GM21619 (cell line): ENCODE measurements around the gene SPPL2B.
"Not testable (repeated sequence)": the region's sequence is repeated elsewhere in the genome, so short reads cannot be mapped to it uniquely, and the experiment has no call there.

Experiments used
- ATAC-seq: cut with Tn5 transposase; IDR thresholded peaks from one replicate; pipeline ENCODE4 v1.9.1; 2021; ENCODE audit not compliant: unreplicated experiment

SPPL2B gene

DNA sequence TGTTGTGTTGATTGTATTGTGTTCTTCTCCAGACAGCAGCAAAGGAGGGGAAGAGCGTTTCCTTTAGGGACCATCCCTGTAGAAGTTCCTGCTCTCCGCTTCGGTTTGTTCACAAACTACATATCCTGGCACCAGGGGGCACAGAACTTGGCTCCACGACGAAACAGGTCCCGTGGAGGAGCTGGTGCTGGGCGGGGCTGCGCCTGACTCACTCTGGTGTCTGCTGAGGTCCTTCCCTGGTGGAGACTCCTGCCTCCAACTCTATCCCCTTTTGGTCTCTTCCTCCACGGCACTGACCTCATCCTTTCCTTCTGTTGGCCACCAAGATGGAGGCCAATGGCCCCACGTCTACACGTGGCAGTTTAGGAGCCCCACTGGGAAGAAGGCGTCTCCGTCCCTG lies 46.3 kb downstream of the SPPL2B start:
- no peak for ATAC-seq

DNA sequence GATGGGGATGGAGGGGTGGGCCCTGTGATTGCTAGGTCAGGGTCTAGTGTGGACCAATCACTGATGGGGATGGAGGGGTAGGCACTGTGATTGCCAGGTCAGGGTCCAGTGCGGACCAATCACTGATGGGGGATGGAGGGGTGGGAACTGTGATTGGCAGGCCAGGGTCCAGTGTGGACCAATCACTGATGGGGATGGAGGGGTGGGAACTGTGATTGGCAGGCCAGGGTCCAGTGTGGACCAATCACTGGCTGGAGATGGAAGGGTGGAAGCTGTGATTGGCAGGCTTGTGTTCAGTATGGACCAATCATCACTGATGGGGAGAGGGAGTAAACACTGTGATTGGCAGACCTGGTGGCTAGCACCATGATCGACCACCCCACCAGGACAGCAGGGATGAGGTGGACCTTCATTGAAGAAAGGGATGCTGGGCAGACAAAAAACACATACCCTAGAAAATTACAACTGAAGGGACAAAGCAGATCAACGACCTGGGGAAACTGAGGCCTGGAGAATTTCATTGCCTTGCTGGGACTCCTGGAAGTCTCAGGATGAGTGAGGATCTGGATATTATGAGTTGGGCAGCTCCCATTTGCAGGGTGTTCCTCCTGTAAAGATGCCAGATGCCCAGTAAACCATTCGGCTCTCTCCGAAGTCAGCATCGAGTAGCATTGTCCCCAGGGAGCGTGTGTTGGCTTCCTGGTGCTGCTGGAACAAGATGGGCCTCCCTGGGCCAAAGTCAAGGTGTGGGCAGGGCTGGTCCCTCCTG lies 47.1 kb downstream of the SPPL2B start:
- ATAC-seq: no peak

DNA sequence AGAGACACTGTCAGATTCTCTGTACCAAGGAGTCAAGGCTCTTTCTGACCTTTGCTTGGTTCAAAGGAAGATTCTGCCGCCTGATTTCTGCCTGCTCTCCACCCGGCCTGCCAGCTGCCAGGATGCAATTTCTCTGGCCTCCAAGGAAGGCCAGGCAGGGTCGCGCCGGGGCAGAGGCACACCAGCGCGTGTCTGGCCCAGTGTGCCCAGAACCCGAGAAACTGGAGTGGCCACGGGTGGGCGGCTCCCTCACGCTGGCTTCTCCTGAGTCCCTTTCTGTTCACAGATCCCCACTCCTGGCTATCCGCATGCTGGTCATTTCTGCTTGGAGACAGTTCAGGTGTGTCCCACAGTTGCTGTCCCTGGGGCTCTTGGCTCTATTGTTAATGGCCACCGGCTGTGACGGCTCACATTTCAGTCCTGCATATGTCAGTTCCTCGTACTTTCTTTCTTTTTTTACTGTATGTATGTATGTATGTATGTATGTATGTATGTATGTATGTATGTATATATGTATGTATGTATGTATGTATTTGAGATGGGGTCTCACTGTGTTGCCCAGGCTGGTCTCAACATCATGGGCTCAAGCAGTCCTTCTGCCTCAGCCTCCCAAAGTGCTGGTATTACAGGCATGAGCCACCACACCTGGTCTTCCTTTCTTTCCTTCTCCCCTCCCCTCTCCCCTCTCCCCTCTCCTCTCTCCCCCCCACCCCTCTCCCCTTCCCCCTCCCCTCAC lies 48.5 kb downstream of the SPPL2B start:
- no peak for ATAC-seq

DNA sequence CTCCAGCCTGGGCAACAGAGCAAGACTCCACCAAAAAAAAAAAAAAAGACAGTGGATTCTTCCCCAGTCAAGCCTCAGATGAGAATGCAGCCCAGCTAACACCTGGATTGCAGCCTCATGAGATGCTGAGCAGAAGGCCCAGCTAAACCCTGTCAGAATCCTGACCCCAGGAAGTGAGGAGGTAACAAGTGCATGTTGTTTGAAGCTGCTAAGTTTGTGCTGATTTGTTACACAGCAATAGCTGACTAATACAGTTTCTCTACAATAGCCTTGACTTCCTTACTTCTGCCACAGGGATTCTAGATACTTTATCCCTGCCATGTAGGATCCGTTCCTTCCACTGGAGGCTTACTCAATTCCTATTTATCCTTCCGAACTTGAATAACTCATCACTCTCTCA lies 52.1 kb downstream of the SPPL2B start:
- no peak for ATAC-seq

DNA sequence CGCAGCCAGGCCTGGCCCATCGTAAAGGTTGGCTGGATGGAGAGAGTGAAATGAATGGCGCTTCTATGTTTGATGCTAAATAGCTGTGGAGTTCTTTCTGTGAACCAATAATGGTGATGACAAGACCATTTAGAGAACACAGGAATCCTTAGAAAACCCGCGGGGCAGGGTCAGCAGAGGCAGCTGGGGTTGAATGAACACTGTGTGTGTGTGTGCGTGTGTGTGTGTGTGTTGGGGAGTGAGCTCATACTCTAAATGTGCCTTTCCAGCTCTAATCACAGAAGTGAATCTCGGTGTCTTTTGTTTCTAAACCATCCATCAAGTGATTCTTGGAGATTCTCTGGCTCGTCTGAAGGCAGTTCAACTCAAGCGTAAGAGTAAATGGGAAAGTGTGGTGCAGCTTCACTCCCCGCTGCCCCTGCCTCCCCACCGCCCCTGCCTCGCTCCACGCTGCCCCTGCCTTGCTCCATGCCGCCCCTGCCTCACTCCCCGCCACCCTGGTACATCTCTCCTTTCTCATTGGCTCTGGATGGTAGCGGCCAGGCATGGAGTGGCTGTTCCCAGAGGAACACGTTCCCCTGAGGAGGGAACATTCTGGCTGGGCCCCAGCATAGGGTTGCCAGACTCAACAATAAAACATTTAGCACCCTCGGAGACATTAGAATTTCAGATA lies 52.8 kb downstream of the SPPL2B start:
- no peak for ATAC-seq

DNA sequence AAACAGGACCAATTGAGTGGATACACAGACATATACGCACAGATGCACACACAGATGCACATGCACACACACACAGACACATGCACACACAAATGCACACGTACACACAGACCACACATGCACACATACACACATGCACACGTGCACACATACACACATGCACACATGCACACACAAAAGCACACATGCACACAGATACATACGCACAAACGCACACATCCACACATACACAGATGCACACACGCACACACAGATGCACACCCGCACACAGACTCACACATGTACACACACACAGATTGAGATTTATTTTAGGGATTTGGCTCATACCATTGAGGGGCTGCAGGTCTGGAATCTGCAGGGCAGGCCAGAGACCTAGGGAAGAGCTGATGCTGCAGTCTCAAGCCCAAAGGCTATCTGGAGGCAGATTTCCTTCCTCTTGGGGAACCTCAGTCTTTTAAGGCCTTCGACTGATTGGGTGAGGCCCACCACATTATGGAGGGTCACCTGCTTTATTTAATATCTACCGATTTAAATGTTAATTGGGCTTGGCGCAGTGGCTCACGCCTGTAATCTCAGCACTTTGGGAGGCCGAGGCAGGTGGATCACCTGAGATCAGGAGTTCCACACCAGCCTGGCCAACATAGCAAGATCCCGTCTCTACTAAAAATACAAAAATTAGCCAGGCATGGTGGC lies 54.2 kb downstream of the SPPL2B start:
- ATAC-seq: no peak

DNA sequence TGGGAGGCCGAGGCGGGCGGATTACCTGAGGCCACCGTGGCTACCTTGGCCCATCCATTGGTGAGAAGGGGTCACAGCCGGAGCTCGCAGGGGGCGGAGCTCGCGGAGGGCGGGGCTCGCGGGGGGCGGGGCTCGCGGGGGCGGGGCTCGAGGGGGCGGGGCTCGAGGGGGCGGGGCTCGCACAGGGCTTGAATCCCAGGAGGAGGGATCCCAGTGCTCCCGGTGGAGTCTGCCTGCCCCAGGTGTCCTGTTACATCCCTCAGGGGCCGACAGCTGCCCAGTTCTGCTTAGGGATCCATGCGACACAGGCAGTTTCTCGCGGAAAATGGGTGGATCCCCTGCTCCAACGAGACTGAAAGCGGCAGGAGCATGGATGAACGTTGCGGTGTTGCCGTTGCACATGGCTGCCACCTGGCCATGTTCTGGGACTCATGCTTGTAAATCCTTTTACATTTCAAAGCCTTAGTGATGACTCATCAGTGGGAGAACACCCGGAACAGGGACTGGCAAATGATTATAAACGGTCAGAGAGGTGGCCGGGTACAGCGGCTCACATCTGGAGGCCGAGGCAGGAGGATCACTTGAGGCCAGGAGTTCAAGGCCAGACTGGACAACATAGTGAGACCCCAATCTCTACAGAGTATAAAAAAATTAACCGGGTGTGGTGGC lies 56.7 kb downstream of the SPPL2B start:
- no peak for ATAC-seq

DNA sequence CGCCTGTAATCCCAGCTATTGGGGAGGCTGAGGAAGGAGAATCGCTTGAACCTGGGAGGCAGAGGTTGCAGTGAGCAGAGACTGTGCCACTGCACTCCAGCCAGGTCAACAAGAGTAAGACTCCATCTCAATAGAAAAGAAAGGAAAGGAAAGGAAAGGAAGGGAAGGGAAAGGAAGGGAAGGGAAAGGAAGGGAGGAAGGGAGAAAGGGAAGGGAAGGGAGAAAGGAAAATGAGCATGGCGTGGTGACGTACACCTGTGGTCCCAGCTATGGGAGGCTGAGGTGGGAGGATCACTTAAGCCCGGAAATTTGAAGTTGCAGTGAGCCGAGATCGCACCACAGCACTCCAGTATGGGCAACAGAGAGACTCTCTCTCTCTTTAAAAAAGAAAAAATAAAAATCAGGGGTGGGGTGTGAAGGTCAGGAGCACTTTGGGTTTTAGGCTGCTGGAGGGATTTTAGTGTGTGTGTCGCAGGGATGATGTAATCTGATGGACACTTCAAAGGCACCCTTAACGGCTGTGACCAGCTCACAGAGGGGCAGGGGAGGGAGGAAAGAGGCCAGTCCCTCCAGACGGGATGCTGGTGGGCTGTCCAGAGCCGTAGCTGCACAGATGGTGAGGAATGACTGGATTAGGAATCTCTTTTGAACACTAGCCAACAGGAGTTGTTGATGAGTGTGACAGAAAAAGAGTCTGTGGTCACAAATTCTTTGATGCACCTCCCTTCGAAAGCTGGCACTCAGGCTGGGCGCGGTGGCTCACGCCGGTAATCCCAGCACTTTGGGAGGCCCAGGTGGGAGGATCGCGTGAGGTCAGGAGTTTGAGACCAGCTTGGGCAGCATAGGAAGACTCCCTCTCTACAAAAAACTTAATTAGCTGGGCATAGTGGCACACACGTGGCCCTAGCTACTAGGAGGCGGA lies 59.1 kb downstream of the SPPL2B start:
- no peak for ATAC-seq

DNA sequence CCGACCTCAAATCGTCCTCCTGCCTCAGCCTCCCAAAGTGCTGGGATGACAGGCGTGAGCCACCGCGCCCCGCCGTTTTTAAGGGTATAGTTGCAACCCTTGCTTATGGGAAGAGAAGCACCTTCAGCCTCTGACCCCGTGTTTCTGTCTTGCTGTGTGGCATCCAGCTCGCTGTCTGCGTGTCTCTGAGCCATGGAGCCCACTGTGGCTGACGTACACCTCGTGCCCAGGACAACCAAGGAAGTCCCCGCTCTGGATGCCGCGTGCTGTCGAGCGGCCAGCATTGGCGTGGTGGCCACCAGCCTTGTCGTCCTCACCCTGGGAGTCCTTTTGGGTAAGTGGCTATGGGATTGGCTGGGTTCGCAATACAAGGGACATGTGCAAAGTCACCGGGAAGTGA lies 61.1 kb downstream of the SPPL2B start:
- no peak for ATAC-seq

DNA sequence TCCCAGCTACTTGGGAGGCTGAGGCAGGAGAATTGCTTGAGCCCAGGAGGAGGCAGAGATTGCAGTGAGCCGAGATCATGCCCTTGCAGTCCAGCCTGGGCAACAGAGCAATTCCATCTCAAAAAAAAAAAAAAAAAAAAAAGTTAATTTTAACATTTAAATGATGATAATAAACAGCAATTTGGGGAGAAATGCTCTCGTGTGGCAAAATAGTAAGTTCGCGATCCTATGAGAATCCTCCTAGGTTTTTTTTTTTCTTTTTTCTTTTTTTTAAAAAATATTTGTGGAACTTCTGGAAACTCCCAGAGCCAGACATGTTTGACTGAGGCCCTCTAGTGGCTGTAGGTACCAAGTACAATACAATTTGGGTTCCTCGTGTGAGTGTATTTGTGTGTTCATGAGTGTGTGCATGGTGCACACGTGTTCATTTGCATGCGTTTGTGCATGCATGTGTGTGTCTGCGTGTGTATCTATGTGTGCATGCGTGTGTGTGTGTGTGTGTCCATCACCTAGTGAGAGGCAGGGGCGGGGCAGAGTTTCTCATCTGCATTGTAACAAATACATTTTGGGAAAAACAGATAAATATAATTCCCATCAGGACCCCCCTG lies 62.7 kb downstream of the SPPL2B start:
- no peak for ATAC-seq

DNA sequence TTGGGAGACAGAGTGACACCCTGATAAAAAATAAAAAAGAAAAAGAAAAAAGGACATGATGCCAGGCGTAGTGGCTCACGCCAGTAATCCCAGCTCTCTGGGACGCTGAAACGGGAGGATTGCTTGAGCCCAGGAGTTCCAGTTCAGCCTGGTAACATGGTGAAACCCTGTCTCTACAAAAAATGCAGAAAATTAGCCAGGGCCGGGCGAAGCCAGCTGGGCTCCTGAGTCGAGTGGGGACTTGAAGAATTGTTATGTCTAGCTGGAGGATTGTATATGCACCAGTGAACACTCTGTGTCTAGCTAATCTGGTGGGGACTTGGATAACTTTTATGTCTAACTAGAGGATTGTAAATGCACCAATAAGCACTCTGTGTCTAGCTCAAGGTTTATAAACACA lies 63.9 kb downstream of the SPPL2B start:
- no peak for ATAC-seq

DNA sequence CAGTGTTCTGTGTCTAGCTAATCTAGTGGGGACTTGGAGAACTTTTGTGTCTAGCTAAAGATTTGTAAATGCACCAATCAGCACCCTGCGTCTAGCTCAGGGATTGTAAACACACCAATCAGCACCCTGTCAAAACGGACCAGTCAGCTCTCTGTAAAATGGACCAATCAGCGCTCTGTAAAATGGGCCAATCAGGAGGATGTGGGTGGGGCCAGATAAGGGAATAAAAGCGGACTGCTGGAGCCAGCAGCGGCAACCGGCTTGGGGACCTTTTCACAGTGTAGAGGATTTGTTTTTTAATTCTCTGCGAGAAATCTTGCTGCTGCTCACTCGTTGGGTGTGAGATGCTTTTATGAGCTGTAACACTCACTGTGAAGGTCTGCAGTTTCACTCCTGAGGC lies 64.4 kb downstream of the SPPL2B start:
- ATAC-seq: not testable (repeated sequence)

DNA sequence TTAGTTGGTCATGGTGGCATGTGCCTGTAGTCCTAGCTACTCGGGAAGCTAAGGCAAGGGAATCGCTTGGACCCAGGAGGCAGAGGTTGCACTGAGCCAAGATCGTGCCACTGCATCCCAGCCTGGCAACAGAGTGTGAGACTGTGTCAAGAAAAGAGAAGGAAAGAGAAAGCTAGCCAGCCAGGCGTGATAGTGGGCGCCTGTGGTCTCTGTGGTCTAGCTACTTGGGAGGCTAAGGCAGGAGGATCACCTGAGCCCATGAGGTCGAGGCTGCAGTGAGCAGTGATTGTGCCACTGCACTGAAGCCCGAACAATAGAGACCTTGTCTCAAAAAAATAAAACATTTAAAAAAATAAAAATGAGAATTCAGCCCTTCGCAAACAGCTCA lies 65.6 kb downstream of the SPPL2B start:
- ATAC-seq: no peak

DNA sequence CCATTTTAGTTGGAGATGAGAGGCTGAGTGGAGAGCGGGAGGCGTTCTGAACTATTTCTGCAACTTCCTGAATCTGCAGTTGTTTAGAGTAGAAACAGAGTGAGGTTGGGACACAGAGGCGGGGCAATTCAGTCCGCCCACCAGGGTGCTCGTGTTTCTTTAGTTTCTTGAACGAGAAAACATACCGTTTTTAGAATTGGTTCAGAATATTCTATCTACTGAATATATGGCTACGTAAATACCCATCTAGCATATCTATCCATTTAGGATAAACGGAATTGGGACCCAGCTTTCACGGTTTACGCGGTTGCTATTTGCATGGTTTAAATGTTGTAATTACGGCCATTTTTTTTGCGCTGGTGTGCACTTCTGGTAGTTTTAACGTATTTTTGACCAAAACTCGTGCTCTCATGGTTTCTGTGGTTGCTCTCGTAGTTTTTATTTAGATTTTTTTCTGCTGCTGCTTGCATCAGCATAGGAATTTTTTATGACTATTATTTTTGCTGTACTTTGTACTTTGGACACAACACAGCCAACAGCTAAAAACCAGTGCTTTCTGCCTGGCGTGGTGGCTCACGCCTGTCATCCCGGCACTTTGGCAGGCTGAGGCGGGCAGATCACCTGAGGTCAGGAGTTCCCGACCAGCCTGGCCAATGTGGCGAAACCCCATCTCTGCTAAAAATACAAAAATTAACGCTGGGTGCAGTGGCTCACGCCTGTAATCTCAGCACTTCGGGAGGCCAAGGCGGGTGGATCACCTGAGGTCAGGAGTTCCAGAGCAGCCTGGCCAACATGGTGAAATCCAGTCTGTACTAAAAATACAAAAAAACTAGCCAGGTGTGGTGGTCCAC lies 66.2 kb downstream of the SPPL2B start:
- no peak for ATAC-seq

DNA sequence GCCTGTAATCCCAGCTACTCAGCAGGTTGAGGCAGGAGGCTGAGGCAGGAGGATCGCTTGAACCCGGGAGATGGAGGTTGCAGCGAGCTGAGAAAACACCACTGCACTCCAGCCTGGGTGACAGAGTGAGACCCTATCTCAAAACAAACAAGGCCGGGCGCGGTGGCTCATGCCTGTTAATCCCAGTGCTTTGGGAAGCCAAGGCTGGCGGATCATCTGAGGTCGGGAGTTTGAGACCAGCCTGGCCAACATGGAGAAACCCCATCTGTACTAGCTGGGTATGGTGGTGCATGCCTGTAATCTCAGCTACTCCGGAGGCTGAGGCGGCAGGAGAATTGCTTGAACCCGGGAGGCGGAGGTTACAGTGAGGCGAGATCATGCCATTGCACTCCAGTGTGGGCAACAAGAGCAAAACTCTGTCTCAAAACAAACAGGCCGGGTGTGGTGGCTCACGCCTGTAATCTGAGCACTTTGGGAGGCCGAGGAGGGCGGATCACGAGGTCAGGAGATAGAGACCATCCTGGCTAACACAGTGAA lies 66.9 kb downstream of the SPPL2B start:
- ATAC-seq: not testable (repeated sequence)

DNA sequence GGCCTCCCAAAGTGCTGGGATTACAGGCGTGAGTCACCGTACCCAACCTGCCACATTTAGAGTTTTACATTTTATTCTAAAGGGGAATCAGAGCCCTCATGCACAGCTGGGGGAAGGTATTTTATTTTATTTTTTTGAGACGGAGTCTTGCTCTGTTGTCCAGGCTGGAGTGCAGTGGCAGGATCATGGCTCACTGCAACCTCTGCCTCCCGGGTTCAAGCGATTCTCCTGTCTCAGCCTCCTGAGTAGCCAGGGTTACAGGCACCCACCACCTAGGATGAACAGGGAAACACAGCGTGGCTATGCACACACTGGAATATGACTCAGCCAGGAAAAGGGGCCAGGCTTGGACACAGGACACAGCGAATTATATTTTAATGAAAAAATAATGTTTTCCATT lies 68.7 kb downstream of the SPPL2B start:
- not testable (repeated sequence) for ATAC-seq

DNA sequence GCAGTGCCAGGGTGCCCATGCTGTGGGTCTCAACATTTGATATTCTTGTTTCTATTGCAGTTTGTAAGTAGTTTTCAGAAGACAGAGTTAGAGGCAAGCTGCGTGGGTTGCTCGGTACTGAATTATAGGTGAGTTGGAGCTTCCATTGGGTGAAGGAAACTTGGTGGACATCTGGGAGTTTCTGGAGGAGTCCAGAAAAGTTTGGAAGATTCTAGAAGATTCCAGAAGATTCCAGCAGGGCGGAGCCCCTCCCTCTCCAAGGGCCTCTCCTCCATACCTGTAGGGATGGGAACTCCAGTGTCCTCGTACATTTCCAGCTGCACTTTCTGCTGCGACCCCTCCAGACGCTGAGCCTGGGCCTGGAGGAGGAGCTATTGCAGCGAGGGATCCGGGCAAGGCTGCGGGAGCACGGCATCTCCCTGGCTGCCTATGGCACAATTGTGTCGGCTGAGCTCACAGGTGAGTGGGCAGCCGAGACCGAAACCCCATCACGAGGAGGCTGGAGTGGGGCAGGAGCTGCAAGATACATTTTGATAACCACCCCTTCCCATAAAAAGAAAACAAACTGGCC lies 70.3 kb downstream of the SPPL2B start:
- no peak for ATAC-seq

DNA sequence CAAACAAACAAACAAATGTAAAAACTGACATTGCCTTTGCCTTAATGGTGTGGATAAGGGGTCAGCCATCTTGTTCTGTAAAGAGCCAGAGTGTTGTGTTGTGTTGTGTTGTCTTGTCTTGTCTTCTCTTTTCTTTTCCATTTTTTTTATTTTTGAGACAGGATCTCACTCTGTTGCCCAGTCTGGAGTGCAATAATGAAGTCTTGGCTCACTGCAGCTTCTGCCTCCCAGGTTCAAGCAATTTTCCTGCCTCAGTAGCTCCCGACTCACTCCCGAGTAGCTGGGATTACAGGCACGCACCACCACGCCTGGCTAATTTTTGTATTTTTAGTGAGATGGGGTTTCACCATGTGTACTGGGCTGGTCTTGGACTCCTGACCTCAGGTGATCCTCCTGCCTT lies 71.1 kb downstream of the SPPL2B start:
- no peak for ATAC-seq
